GM12892 (cell line): ENCODE data around the gene ADPRHL1.

Experiments
- POLR2A ChIP-seq: IDR thresholded peaks from 2 replicates; pipeline ENCODE4 v1.6.1; 2011; ENCODE audit warnings: low read depth, low read length, control low read depth
- POLR2AphosphoS5 ChIP-seq: IDR thresholded peaks from 2 replicates; pipeline ENCODE4 v1.6.1; 2011; ENCODE audit warnings: low read depth, low read length, control low read depth

DNA sequence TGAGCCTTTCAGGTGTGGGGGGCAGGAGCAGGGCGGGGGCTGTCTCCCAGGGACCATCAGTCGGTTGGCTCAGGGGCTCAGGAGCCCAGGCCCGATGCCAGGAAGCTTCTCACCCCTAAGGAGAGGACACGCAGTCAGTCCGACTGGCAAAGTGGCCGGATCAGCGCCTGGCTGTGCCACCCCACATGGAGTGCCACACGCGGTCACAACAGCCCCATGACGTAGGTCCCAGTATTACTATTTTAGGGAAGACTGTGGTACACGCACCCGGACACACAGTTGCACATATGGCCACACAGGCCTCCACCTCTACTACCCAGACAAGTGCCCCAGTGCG lies 60.1 kb downstream of the ADPRHL1 start:
- TF ChIP-seq POLR2A (no peak), POLR2AphosphoS5 (no peak)
